Measurements from ENCODE around the gene FAT4.

The FAT4 gene

GRCh38 chr4:125319311-125319710 is 4.6 kb downstream of the FAT4 start:
- DNase-seq = no peak

GRCh38 chr4:125321709-125322365 is 7.1 kb downstream of the FAT4 start:
- DNase-seq = no peak

- no peak for DNase-seq
Measured at GRCh38 chr4:125322366-125322730, 7.6 kb downstream of the FAT4 start.

GRCh38 chr4:125323654-125324053 is 8.9 kb downstream of the FAT4 start:
- no peak for DNase-seq

GRCh38 chr4:125325733-125326132 is 11.0 kb downstream of the FAT4 start:
- no peak for DNase-seq

GRCh38 chr4:125331116-125331515 is 16.4 kb downstream of the FAT4 start:
- DNase-seq = no peak

GRCh38 chr4:125334926-125335325 is 20.2 kb downstream of the FAT4 start:
- no peak for DNase-seq

- no peak for DNase-seq
Measured at GRCh38 chr4:125338814-125339213, 24.1 kb downstream of the FAT4 start.

- DNase-seq = no peak
Measured at GRCh38 chr4:125344198-125344597, 29.4 kb downstream of the FAT4 start.

GRCh38 chr4:125346616-125347015 is 31.9 kb downstream of the FAT4 start:
- DNase-seq = no peak

- DNase-seq = no peak
Measured at GRCh38 chr4:125350470-125351135, 35.8 kb downstream of the FAT4 start.

- no peak for DNase-seq
Measured at GRCh38 chr4:125352521-125352920, 37.8 kb downstream of the FAT4 start.

GRCh38 chr4:125353131-125353530 is 38.4 kb downstream of the FAT4 start:
- DNase-seq = no peak

GRCh38 chr4:125355791-125356190 is 41.0 kb downstream of the FAT4 start:
- DNase-seq = no peak

- DNase-seq = no peak
Measured at GRCh38 chr4:125357675-125358074, 42.9 kb downstream of the FAT4 start.

GRCh38 chr4:125358453-125358852 is 43.7 kb downstream of the FAT4 start:
- no peak for DNase-seq

GRCh38 chr4:125359363-125359762 is 44.6 kb downstream of the FAT4 start:
- DNase-seq = no peak

GRCh38 chr4:125359960-125360634 is 45.3 kb downstream of the FAT4 start:
- DNase-seq = no peak

GRCh38 chr4:125360727-125361126 is 46.0 kb downstream of the FAT4 start:
- no peak for DNase-seq
